IMR-90 (cell line): ENCODE data around the gene ANTXR2. TPM values are rescaled to one million over a fixed set of nuclear protein-coding genes. Genes with fewer than 3 reads are reported as not detected.

ENCODE experiments used
- ATAC-seq: fragments of 200-7000 bp; cut with Tn5 transposase; 2 replicates; pipeline ENCODE4 v1.9.1; 2020; ENCODE audit warnings: low read depth, mild to moderate bottlenecking, moderate library complexity
- BruUV-seq: library from RNA; stranded (reverse); fragments of 400-500 nt; replicated peaks from 2 replicates; lab custom pipeline; 2021; lab: Mats Ljungman, UMichigan
- CTCF ChIA-PET: fragments of 300-600 bp; formaldehyde crosslinking; extraction: SDS; loops from one replicate; lab custom pipeline; 2021; ENCODE audit warnings: antibody characterized with exemption; lab: Yijun Ruan, JAX
- POLR2A ChIA-PET: fragments of 300-600 bp; sonication (Branson Sonifier 250); formaldehyde crosslinking; loops from one replicate; lab custom pipeline; 2022; ENCODE audit warnings: antibody characterized with exemption; ENCODE audit not compliant: unreplicated experiment; lab: Charles Lee
- DNase-seq: peaks from one replicate; pipeline ENCODE4 v3.0.0; 2013
- H2AFZ ChIP-seq: replicated peaks from 2 replicates; pipeline ENCODE3; 2013; ENCODE audit warnings: low read length, mild to moderate bottlenecking; ENCODE audit not compliant: poor library complexity
- H2AK5ac ChIP-seq: 2 replicates; pipeline ENCODE4 v1.6.1; 2013; ENCODE audit warnings: low read depth, low read length, inconsistent platforms
- H2AK9ac ChIP-seq: replicated peaks from 2 replicates; pipeline ENCODE3; 2013; ENCODE audit warnings: mild to moderate bottlenecking, low read depth, low read length, moderate library complexity; ENCODE audit not compliant: poor library complexity
- H2BK120ac ChIP-seq: 2 replicates; pipeline ENCODE4 v1.6.1; 2013; ENCODE audit warnings: low read depth, low read length, inconsistent platforms
- H2BK15ac ChIP-seq: 3 replicates; pipeline ENCODE4 v1.6.1; 2013; ENCODE audit warnings: low read depth, low read length, inconsistent platforms
- H2BK20ac ChIP-seq: 2 replicates; pipeline ENCODE4 v1.6.1; 2013; ENCODE audit warnings: low read depth, mild to moderate bottlenecking, inconsistent platforms, low read length, moderate library complexity
- H2BK5ac ChIP-seq: 2 replicates; pipeline ENCODE4 v1.6.1; 2013; ENCODE audit warnings: mild to moderate bottlenecking, low read depth, low read length, inconsistent platforms; ENCODE audit not compliant: poor library complexity, severe bottlenecking
- H3K14ac ChIP-seq: replicated peaks from 2 replicates; pipeline ENCODE4 v1.6.1; 2013; ENCODE audit warnings: low read depth, low read length, inconsistent platforms
- H3K18ac ChIP-seq: 2 replicates; pipeline ENCODE4 v1.6.1; 2013; ENCODE audit warnings: low read depth, low read length, control low read depth
- H3K23ac ChIP-seq: 2 replicates; pipeline ENCODE4 v1.6.1; 2013; ENCODE audit warnings: low read depth, low read length, inconsistent platforms
- H3K27ac ChIP-seq: 2 replicates; pipeline ENCODE4 v1.5.1; 2013; ENCODE audit warnings: mild to moderate bottlenecking, control low read depth, low read length; ENCODE audit not compliant: insufficient read depth
- H3K27me3 ChIP-seq: 2 replicates; pipeline ENCODE4 v1.6.1; 2013; ENCODE audit warnings: low read length; ENCODE audit not compliant: control insufficient read depth, insufficient read depth
- H3K36me3 ChIP-seq: 2 replicates; pipeline ENCODE4 v1.6.1; 2013; ENCODE audit warnings: low read length, mixed read lengths; ENCODE audit not compliant: control insufficient read depth, insufficient read depth
- H3K4ac ChIP-seq: 2 replicates; pipeline ENCODE4 v1.6.1; 2013; ENCODE audit warnings: low read depth, low read length, inconsistent platforms
- H3K4me1 ChIP-seq: 2 replicates; pipeline ENCODE4 v1.6.1; 2013; ENCODE audit warnings: low read length, mixed read lengths; ENCODE audit not compliant: control insufficient read depth, insufficient read depth
- H3K4me2 ChIP-seq: 2 replicates; pipeline ENCODE4 v1.6.1; 2013; ENCODE audit warnings: low read depth, mild to moderate bottlenecking, control low read depth, low read length, moderate library complexity
- H3K4me3 ChIP-seq: 2 replicates; pipeline ENCODE4 v1.5.1; 2013; ENCODE audit warnings: low read depth, mild to moderate bottlenecking, control low read depth, low read length, moderate library complexity; ENCODE audit not compliant: insufficient read depth
- H3K56ac ChIP-seq: 2 replicates; pipeline ENCODE4 v1.6.1; 2013; ENCODE audit warnings: low read length, inconsistent platforms; ENCODE audit not compliant: insufficient read depth; ENCODE audit errors: extremely low read depth
- H3K79me1 ChIP-seq, 2 experiments: 2 replicates each; pipeline ENCODE4 v1.6.1; 2013; ENCODE audit warnings: low read length in 2 of 2, inconsistent platforms in 1 of 2, low read depth in 1 of 2
- H3K9ac ChIP-seq: 2 replicates; pipeline ENCODE4 v1.6.1; 2013; ENCODE audit warnings: low read depth, low read length, control low read depth
- H3K9me1 ChIP-seq: 2 replicates; pipeline ENCODE4 v1.6.1; 2013; ENCODE audit warnings: low read length, inconsistent platforms; ENCODE audit not compliant: insufficient read depth
- H3K9me3 ChIP-seq: 2 replicates; pipeline ENCODE4 v1.6.1; 2013; ENCODE audit warnings: low read length; ENCODE audit not compliant: control insufficient read depth, insufficient read depth
- H4K20me1 ChIP-seq: 2 replicates; pipeline ENCODE4 v1.6.1; 2013; ENCODE audit warnings: low read length, inconsistent platforms; ENCODE audit not compliant: insufficient read depth
- H4K5ac ChIP-seq: 2 replicates; pipeline ENCODE4 v1.6.1; 2013; ENCODE audit warnings: mild to moderate bottlenecking, low read depth, low read length, control low read depth
- H4K8ac ChIP-seq, 2 experiments: 2 replicates each; pipeline ENCODE4 v1.6.1; 2013; ENCODE audit warnings: low read depth in 2 of 2, low read length in 2 of 2, control low read depth in 1 of 2, inconsistent platforms in 1 of 2
- H4K91ac ChIP-seq: 2 replicates; pipeline ENCODE4 v1.6.1; 2013; ENCODE audit warnings: low read depth, low read length, inconsistent platforms; ENCODE audit not compliant: insufficient read depth
- CEBPB ChIP-seq: IDR thresholded peaks from 2 replicates; pipeline ENCODE4 v1.6.1; 2012; ENCODE audit warnings: low read depth, low read length, improper control_type of control experiment
- CHD1 ChIP-seq: IDR thresholded peaks from 2 replicates; pipeline ENCODE4 v1.6.1; 2012; ENCODE audit warnings: low read depth, low read length, improper control_type of control experiment
- MAFK ChIP-seq: IDR thresholded peaks from 2 replicates; pipeline ENCODE4 v1.6.1; 2012; ENCODE audit warnings: low read depth, low read length, improper control_type of control experiment
- RCOR1 ChIP-seq: IDR thresholded peaks from 2 replicates; pipeline ENCODE4 v1.6.1; 2012; ENCODE audit warnings: mild to moderate bottlenecking, low read length, improper control_type of control experiment; ENCODE audit not compliant: insufficient replicate concordance
- RFX5 ChIP-seq: IDR thresholded peaks from 2 replicates; pipeline ENCODE4 v1.8.0; 2012; ENCODE audit warnings: low read depth, mild to moderate bottlenecking, low read length, moderate library complexity
- SMC3 ChIP-seq: fragments of 150-350 bp; IDR thresholded peaks from 2 replicates; pipeline ENCODE4 v1.6.1; 2016; ENCODE audit warnings: low read depth, mild to moderate bottlenecking, antibody characterized with exemption, low read length, moderate library complexity
- USF2 ChIP-seq: fragments of 150-350 bp; IDR thresholded peaks from 2 replicates; pipeline ENCODE4 v1.6.1; 2017; ENCODE audit warnings: mild to moderate bottlenecking, antibody characterized with exemption, low read length, low read depth
- WGBS, 2 experiments: methylation state at CpG; one replicate each; pipeline versions ENCODE4 v1.1.5 to v1.1.7; 2013; ENCODE audit warnings: missing lambda C conversion rate in 2 of 2; ENCODE audit not compliant: insufficient read length in 1 of 2; ENCODE audit errors: extremely low coverage in 2 of 2; 5-methylcytosine and 5-hydroxymethylcytosine counted together
- dilution Hi-C: fragments of 300-500 bp; cut with HindIII; formaldehyde crosslinking; loops from one replicate; pipeline ENCODE4 v1.14.3; 2018; ENCODE audit warnings: low sequenced_read_pairs; ENCODE audit not compliant: unreplicated experiment
- in situ Hi-C: fragments of 300-500 bp; cut with MboI; formaldehyde crosslinking; loops from 3 replicates; pipeline ENCODE4 v1.14.3; 2019; ENCODE audit warnings: low sequenced_read_pairs, inconsistent platforms, mixed read lengths
- intact Hi-C: fragments of 100-400 bp; cut with micrococcal nuclease; formaldehyde crosslinking; loops from 2 replicates; pipeline ENCODE4 v1.10.0; 2022
- polyA plus RNA-seq, 3 experiments: library from polyadenylated mRNA; depleted of rRNA; stranded (reverse); fragments of >200 nt; gene quantifications; 2 replicates each; pipeline ENCODE4 v1.2.3, GENCODE V29; 2012; ENCODE audit warnings: low replicate concordance in 1 of 3
- total RNA-seq: library from RNA; depleted of rRNA; stranded (reverse); fragments of >200 nt; gene quantifications from 2 replicates; pipeline ENCODE4 v1.2.3, GENCODE V29; 2012
- TF ChIP-seq, protein P1 (sequence below): fragments of 150-350 bp; IDR thresholded peaks from 2 replicates; pipeline ENCODE4 v1.6.1; 2016; ENCODE audit warnings: low read depth, mild to moderate bottlenecking, low read length, moderate library complexity, borderline replicate concordance

The ANTXR2 gene
- total and polyA plus RNA-seq, 2 of the 4 experiments (the other 2 are of a cell fraction) = 46.8 to 88.5 TPM

- TF ChIP-seq RCOR1 (no peak), CHD1 (no peak), MAFK (no peak), USF2 (no peak), SMC3 (no peak), CEBPB (peak; percentile 45; the same call in 1 of the 2 replicates), RFX5 (no peak)
- TF ChIP-seq, protein P1, sequence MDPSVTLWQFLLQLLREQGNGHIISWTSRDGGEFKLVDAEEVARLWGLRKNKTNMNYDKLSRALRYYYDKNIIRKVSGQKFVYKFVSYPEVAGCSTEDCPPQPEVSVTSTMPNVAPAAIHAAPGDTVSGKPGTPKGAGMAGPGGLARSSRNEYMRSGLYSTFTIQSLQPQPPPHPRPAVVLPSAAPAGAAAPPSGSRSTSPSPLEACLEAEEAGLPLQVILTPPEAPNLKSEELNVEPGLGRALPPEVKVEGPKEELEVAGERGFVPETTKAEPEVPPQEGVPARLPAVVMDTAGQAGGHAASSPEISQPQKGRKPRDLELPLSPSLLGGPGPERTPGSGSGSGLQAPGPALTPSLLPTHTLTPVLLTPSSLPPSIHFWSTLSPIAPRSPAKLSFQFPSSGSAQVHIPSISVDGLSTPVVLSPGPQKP = no peak
- ATAC-seq (peak; percentile 58), DNase-seq (peak; percentile 50)
- no peak overlapping the region for H3K56ac ChIP-seq
- H3K27me3 ChIP-seq = no peaks in the 10 kb centered on the region
- H3K79me1 ChIP-seq = no peaks in the 10 kb centered on the region
- no peak overlapping the region for H2AK5ac ChIP-seq
- 0 out of 2 replicates have a peak overlapping the region, but pooled peaks have one; percentile 2 for H3K14ac ChIP-seq
- ChIA-PET POLR2A (no interaction called here), CTCF (interaction anchor here (0.8 kb wide), 1 partner anchor 31 kb away, joined by 4 read pairs; no protein-coding TSS in a partner anchor)
- no peak overlapping the region for H3K23ac ChIP-seq
- no peak overlapping the region for H4K8ac ChIP-seq
- H3K4ac ChIP-seq = no peak overlapping the region
- no peak overlapping the region for H2BK5ac ChIP-seq
- H2AK9ac ChIP-seq = no peak overlapping the region
- no peak overlapping the region for H4K91ac ChIP-seq
- H3K4me1 ChIP-seq = peaks cover 4% of the 10 kb centered on the region
- dilution Hi-C loops (no loop called here), in situ Hi-C loops (no loop called here), intact Hi-C loops (no loop called here)
- H3K9me1 ChIP-seq = no peaks in the 10 kb centered on the region; the same call in 1 of the 2 replicates
- no peak overlapping the region for H3K4me2 ChIP-seq
- H3K9me3 ChIP-seq = no peaks in the 10 kb centered on the region
- H4K20me1 ChIP-seq = no peaks in the 10 kb centered on the region
- H2BK15ac ChIP-seq = no peak overlapping the region
- H3K4me3 ChIP-seq = no peak overlapping the region
- WGBS, 2 experiments = no CpG with 5 or more reads among the region's 1 CpG
- H2BK20ac ChIP-seq = no peak overlapping the region
- H3K9ac ChIP-seq = no peak overlapping the region
- BruUV-seq = no TSS peak
- H4K5ac ChIP-seq = no peak overlapping the region
- no peaks in the 10 kb centered on the region for H3K36me3 ChIP-seq
- H3K18ac ChIP-seq = no peak overlapping the region
- H2BK120ac ChIP-seq = no peak overlapping the region
- no peak overlapping the region for H3K27ac ChIP-seq
- H2AFZ ChIP-seq = no peak overlapping the region
These were observed 21.2 kb upstream of the ANTXR2 start for GRCh38 chr4:80094191-80094590.
